Keratinocyte (primary cell): ENCODE data around the gene LPAR1. TPM values are rescaled to one million over a fixed set of nuclear protein-coding genes. Genes with fewer than 3 reads are reported as not detected.

Source experiments
- DNase-seq: peaks from one replicate; pipeline ENCODE4 v3.0.0-alpha.2; 2011; ENCODE audit warnings: low read depth, missing footprints, low spot score
- FAIRE-seq: peaks from 2 replicates; lab custom pipeline; 2011; peaks lifted over from hg19 to GRCh38; lab: Jason Lieb, UNC
- H2AFZ ChIP-seq: 2 replicates; pipeline ENCODE4 v1.6.0; 2012; ENCODE audit warnings: low read length, control low read depth, inconsistent platforms; ENCODE audit not compliant: control insufficient read depth
- H3K27ac ChIP-seq: 2 replicates; pipeline ENCODE4 v1.5.1; 2011; ENCODE audit warnings: low read length; ENCODE audit not compliant: control insufficient read depth, insufficient read depth
- H3K27me3 ChIP-seq: 3 replicates; pipeline ENCODE4 v1.6.0; 2011; ENCODE audit warnings: low read length; ENCODE audit not compliant: control insufficient read depth, insufficient read depth; ENCODE audit errors: extremely low read depth
- H3K36me3 ChIP-seq, 2 experiments: 2 replicates in 1 of 2; 3 replicates in 1 of 2; pipeline ENCODE4 v1.5.1; 2011; ENCODE audit warnings: low read length in 2 of 2, mild to moderate bottlenecking in 1 of 2; ENCODE audit not compliant: control insufficient read depth in 2 of 2, insufficient read depth in 2 of 2; ENCODE audit errors: extremely low read depth in 1 of 2
- H3K4me1 ChIP-seq: 3 replicates; pipeline ENCODE4 v1.5.1; 2011; ENCODE audit warnings: low read length; ENCODE audit not compliant: control insufficient read depth, insufficient read depth; ENCODE audit errors: extremely low read depth
- H3K4me2 ChIP-seq: 3 replicates; pipeline ENCODE4 v1.6.0; 2011; ENCODE audit warnings: low read depth, low read length; ENCODE audit not compliant: control insufficient read depth, insufficient read depth; ENCODE audit errors: extremely low read depth
- H3K4me3 ChIP-seq, 3 experiments: fragments of 200-600 bp in 1 of 3; sonication (generic) in 1 of 3; 2 replicates in 2 of 3; 3 replicates in 1 of 3; pipeline ENCODE4 v1.5.1; 2011 to 2016; ENCODE audit warnings: low read length in 3 of 3, mild to moderate bottlenecking in 3 of 3, control low read depth in 2 of 3, inconsistent platforms in 1 of 3, low read depth in 1 of 3, mixed read lengths in 1 of 3, mixed run types in 1 of 3, moderate library complexity in 1 of 3; ENCODE audit not compliant: control insufficient read depth in 2 of 3, insufficient read depth in 2 of 3; ENCODE audit errors: extremely low read depth in 1 of 3
- H3K79me2 ChIP-seq: 2 replicates; pipeline ENCODE4 v1.6.0; 2012; ENCODE audit warnings: low read length; ENCODE audit not compliant: control insufficient read depth, insufficient read depth
- H3K9ac ChIP-seq: 3 replicates; pipeline ENCODE4 v1.6.0; 2011; ENCODE audit warnings: low read length; ENCODE audit not compliant: control insufficient read depth, insufficient read depth; ENCODE audit errors: extremely low read depth
- H3K9me1 ChIP-seq: 3 replicates; pipeline ENCODE4 v1.6.0; 2011; ENCODE audit warnings: low read length; ENCODE audit not compliant: control insufficient read depth, insufficient read depth; ENCODE audit errors: extremely low read depth
- H3K9me3 ChIP-seq: 2 replicates; pipeline ENCODE4 v1.5.1; 2012; ENCODE audit warnings: low read depth, low read length; ENCODE audit not compliant: control insufficient read depth
- H4K20me1 ChIP-seq: 3 replicates; pipeline ENCODE4 v1.6.0; 2011; ENCODE audit warnings: low read length; ENCODE audit not compliant: control insufficient read depth, insufficient read depth; ENCODE audit errors: extremely low read depth
- EZH2 ChIP-seq: IDR thresholded peaks from one replicate; pipeline ENCODE4 v1.6.1; 2012; ENCODE audit warnings: inconsistent platforms, mild to moderate bottlenecking, low read length, moderate library complexity
- dilution Hi-C: fragments of 300-500 bp; cut with MboI; formaldehyde crosslinking; loops from one replicate; pipeline ENCODE4 v1.7.0; 2020; ENCODE audit warnings: low sequenced_read_pairs; ENCODE audit not compliant: extremely low pct_ligation_motif_present
- polyA plus RNA-seq, 5 experiments: library from polyadenylated mRNA; depleted of rRNA in 3 of 5; stranded (reverse) in 3 of 5; stranded (forward) in 1 of 5; unstranded in 1 of 5; fragments of >200 nt; gene quantifications; 1 replicate in 1 of 5; 2 replicates in 3 of 5; 3 replicates in 1 of 5; pipeline versions ENCODE4 v1.2.1 to v1.2.3, GENCODE V29; 2011 to 2012; ENCODE audit warnings: missing spikeins in 2 of 5, low read depth in 1 of 5, low replicate concordance in 1 of 5
- TF ChIP-seq, protein P1 (sequence below), 3 experiments: IDR thresholded peaks in 1 of 3; conservative IDR thresholded peaks in 1 of 3; optimal IDR thresholded peaks in 1 of 3; 2 replicates in 2 of 3; 3 replicates in 1 of 3; pipeline versions ENCODE3 to v1.5.1; 2011; ENCODE audit warnings: low read length in 3 of 3, mild to moderate bottlenecking in 3 of 3, moderate library complexity in 2 of 3, control low read depth in 1 of 3, inconsistent platforms in 1 of 3; ENCODE audit not compliant: insufficient read depth in 2 of 3; ENCODE audit errors: extremely low read depth in 1 of 3

The LPAR1 gene
- polyA plus RNA-seq, 1 donor (not counting 4 experiments of a cell fraction or from before 2014, with no cell fraction given) = 43.2 TPM

DNA sequence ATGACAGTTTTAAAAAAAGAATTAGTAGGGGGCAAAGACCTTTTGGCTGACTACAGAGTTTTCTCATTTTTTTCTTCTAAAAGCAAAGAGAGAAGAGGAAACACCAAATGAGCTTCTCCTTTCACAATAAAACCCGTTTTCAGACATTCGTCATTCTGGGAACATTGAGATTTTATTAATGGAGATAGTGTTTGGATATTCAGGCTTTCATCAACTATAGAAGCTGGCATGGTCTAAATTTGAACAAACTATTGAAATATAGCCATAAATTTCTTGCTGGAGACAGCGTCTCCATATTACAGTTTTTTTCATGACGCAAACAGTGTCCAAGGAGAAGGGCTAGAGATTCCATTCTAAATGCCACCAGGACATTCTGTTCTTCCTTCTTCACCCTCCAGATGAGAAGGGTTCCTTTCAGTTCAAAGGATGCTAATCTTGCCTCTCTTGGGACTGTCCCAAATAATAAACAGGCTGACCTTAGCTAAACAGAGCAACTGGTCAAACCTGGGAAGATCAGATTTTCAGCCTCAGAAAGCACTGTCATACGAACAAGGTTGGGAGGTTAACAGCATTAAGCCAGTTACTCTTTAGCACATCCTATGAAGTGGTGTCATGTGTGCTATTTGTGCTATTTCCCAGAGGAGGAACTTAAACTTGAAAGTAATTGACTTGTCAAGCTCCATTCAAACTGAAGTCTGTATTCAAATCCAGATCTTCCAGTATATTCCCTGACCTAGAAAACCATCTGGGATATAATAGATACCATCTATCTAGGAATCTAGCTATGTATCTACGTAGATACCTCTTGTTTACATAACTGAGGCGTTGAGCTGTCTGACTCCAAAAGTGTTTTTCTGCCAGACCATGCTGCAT lies 125.6 kb downstream of the LPAR1 start:
- Histone ChIP-seq H3K36me3 (no peaks in the 10 kb centered on the region), H4K20me1 (no peaks in the 10 kb centered on the region), H3K4me1 (peaks cover under 1% of the 10 kb centered on the region), H2AFZ (no peak overlapping the region), H3K27ac (no peak overlapping the region), H3K9ac (no peak overlapping the region), H3K4me2 (no peak overlapping the region), H3K79me2 (peaks cover 7% of the 10 kb centered on the region), H3K9me3 (peaks cover 9% of the 10 kb centered on the region), H3K4me3 (no peak overlapping the region), H3K9me1 (no peaks in the 10 kb centered on the region), H3K27me3 (no peaks in the 10 kb centered on the region)
- dilution Hi-C loops = no loop called here
- FAIRE-seq = no peak
- TF ChIP-seq EZH2 = no peak
- TF ChIP-seq, protein P1, sequence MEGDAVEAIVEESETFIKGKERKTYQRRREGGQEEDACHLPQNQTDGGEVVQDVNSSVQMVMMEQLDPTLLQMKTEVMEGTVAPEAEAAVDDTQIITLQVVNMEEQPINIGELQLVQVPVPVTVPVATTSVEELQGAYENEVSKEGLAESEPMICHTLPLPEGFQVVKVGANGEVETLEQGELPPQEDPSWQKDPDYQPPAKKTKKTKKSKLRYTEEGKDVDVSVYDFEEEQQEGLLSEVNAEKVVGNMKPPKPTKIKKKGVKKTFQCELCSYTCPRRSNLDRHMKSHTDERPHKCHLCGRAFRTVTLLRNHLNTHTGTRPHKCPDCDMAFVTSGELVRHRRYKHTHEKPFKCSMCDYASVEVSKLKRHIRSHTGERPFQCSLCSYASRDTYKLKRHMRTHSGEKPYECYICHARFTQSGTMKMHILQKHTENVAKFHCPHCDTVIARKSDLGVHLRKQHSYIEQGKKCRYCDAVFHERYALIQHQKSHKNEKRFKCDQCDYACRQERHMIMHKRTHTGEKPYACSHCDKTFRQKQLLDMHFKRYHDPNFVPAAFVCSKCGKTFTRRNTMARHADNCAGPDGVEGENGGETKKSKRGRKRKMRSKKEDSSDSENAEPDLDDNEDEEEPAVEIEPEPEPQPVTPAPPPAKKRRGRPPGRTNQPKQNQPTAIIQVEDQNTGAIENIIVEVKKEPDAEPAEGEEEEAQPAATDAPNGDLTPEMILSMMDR (optimal IDR thresholded peaks at IDR 0.05 in 1 of 3, IDR thresholded peaks at IDR 0.05 in 1 of 3, conservative IDR thresholded peaks at IDR 0.05 in 1 of 3; ENCODE audit: extremely low read depth in 1 of 3, insufficient read depth in 2 of 3, low read length in 3 of 3) = no peak
- DNase-seq = no peak

DNA sequence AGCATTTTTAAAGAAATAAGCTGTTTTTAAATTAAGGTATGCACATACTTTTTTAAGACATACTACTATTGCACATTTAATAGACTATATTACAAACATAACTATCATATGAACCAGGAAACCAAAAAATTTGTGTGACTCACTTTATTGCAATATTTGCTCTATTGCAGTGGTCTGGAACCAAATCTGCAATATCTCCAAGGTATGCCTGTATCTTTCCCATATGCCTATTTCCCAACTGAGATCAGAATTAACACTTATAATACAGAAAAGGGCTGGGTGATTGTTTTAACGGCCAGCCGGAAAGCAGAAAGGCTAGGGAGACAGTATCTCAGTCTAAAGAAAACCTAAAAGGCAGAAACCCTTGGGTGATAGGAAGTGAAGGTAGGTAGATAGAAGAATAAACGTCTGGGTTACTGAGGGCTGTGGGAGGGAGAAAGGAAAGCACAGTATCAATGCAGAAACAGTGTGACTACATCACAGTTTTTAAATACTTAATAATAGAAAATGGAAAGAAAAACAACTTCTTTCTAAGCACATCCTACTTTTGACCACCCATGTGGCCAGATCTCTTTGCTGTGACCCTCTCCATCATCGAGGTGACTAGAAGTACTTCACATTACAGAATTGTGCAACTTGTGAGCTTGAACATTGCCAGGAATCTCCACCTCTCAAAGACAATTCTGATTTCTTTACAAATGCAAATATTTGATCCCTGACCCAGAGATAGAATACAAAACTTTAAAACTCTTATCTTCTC lies 126.4 kb downstream of the LPAR1 start:
- H3K9ac ChIP-seq = no peak overlapping the region
- no peaks in the 10 kb centered on the region for H3K9me1 ChIP-seq
- dilution Hi-C loops = no loop called here
- H2AFZ ChIP-seq = no peak overlapping the region
- H3K27me3 ChIP-seq = no peaks in the 10 kb centered on the region
- peaks cover 7% of the 10 kb centered on the region for H3K79me2 ChIP-seq
- DNase-seq (no peak), FAIRE-seq (no peak)
- no peak overlapping the region for H3K27ac ChIP-seq
- no peak overlapping the region for H3K4me2 ChIP-seq
- H3K4me1 ChIP-seq = no peaks in the 10 kb centered on the region
- TF ChIP-seq, protein P1 (optimal IDR thresholded peaks at IDR 0.05 in 1 of 3, IDR thresholded peaks at IDR 0.05 in 1 of 3, conservative IDR thresholded peaks at IDR 0.05 in 1 of 3; ENCODE audit: extremely low read depth in 1 of 3, insufficient read depth in 2 of 3, low read length in 3 of 3) = no peak
- TF ChIP-seq EZH2 = no peak
- H3K4me3 ChIP-seq = no peak overlapping the region
- no peaks in the 10 kb centered on the region for H3K36me3 ChIP-seq
- H4K20me1 ChIP-seq = no peaks in the 10 kb centered on the region
- peaks cover 9% of the 10 kb centered on the region for H3K9me3 ChIP-seq
